PFSK-1 (cell line): Measurements from ENCODE around the gene SPATA16.

Experiments used
- FOXP2 ChIP-seq: optimal IDR thresholded peaks from 2 replicates; pipeline ENCODE3; 2011; ENCODE audit warnings: borderline replicate concordance, control low read depth, inconsistent platforms; ENCODE audit not compliant: insufficient read depth; ENCODE audit errors: extremely low read length, extremely low read depth
- SIN3A ChIP-seq: IDR thresholded peaks from 2 replicates; pipeline ENCODE4 v1.6.1; 2012; ENCODE audit warnings: mild to moderate bottlenecking, low read length, moderate library complexity, borderline replicate concordance; ENCODE audit not compliant: insufficient read depth
- TAF1 ChIP-seq: IDR thresholded peaks from 2 replicates; pipeline ENCODE4 v1.6.1; 2012; ENCODE audit warnings: low read length, control low read depth, borderline replicate concordance; ENCODE audit not compliant: insufficient read depth
- TF ChIP-seq, protein P1 (sequence below), 2 experiments: IDR thresholded peaks; 2 replicates each; pipeline versions ENCODE4 v1.6.1 to v1.8.0; 2011 to 2012; ENCODE audit warnings: low read depth in 2 of 2, low read length in 2 of 2, control low read depth in 1 of 2, inconsistent platforms in 1 of 2, mild to moderate bottlenecking in 1 of 2, moderate library complexity in 1 of 2; ENCODE audit not compliant: insufficient read depth in 1 of 2

DNA sequence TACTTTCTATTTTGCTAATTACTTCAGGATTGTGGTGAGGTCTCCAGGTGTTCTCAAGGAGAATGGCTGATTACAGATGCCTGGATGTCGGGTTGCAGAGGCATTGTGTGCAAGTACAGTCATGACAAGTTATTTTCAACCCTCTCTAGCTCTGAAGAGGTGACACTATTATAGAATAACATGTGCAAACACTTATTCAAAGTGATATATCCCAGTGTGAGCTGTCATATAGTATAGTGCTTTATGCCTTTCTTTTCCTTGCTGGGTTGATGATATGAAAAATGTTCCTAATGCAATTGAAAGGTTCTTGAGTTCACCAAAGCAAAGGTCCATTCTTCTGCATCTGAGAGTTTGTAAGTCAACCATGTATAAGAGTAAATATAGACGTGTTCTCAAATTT lies 167.2 kb downstream of the SPATA16 start:
- no peak for TF ChIP-seq TAF1
- TF ChIP-seq SIN3A, result no peak
- no peak for TF ChIP-seq FOXP2
- TF ChIP-seq, protein P1, sequence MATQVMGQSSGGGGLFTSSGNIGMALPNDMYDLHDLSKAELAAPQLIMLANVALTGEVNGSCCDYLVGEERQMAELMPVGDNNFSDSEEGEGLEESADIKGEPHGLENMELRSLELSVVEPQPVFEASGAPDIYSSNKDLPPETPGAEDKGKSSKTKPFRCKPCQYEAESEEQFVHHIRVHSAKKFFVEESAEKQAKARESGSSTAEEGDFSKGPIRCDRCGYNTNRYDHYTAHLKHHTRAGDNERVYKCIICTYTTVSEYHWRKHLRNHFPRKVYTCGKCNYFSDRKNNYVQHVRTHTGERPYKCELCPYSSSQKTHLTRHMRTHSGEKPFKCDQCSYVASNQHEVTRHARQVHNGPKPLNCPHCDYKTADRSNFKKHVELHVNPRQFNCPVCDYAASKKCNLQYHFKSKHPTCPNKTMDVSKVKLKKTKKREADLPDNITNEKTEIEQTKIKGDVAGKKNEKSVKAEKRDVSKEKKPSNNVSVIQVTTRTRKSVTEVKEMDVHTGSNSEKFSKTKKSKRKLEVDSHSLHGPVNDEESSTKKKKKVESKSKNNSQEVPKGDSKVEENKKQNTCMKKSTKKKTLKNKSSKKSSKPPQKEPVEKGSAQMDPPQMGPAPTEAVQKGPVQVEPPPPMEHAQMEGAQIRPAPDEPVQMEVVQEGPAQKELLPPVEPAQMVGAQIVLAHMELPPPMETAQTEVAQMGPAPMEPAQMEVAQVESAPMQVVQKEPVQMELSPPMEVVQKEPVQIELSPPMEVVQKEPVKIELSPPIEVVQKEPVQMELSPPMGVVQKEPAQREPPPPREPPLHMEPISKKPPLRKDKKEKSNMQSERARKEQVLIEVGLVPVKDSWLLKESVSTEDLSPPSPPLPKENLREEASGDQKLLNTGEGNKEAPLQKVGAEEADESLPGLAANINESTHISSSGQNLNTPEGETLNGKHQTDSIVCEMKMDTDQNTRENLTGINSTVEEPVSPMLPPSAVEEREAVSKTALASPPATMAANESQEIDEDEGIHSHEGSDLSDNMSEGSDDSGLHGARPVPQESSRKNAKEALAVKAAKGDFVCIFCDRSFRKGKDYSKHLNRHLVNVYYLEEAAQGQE (IDR thresholded peaks at IDR 0.05; ENCODE audit: insufficient read depth in 1 of 2, low read depth in 2 of 2, low read length in 2 of 2), result no peak
